ENCODE data around the gene TREH. TPM values are rescaled to one million over a fixed set of nuclear protein-coding genes. Genes with fewer than 3 reads are reported as not detected.

Gene TREH
- total RNA-seq, 1 experiment from 2014 or later: not detected

- Histone ChIP-seq H2AK5ac (ENCODE audit: insufficient read length, low read length) (no peak overlapping the region), H2BK15ac (ENCODE audit: low read depth, low read length) (no peak overlapping the region), H3K23ac (ENCODE audit: insufficient read length, low read depth, low read length) (no peak overlapping the region), H3K4me2 (ENCODE audit: insufficient read depth, insufficient read length, low read length) (no peak overlapping the region), H2BK5ac (ENCODE audit: insufficient read length, low read length) (no peak overlapping the region), H2BK20ac (ENCODE audit: low read depth, low read length, poor library complexity, severe bottlenecking) (no peak overlapping the region), H4K8ac (replicated peaks; ENCODE audit: insufficient read length, low read depth, low read length) (no peak overlapping the region), H3K9me3 (ENCODE audit: control insufficient read depth, low read depth, low read length) (peaks cover 7% of the 10 kb centered on the region), H3K79me2 (ENCODE audit: insufficient read depth, low read length) (no peaks in the 10 kb centered on the region), H3K23me2 (ENCODE audit: insufficient read length, low read depth, low read length, poor library complexity, severe bottlenecking) (no peaks in the 10 kb centered on the region), H4K20me1 (ENCODE audit: control insufficient read depth, insufficient read depth, insufficient read length) (no peaks in the 10 kb centered on the region), H2BK120ac (ENCODE audit: low read depth, low read length, poor library complexity, severe bottlenecking) (no peak overlapping the region), H4K91ac (ENCODE audit: insufficient read length, low read depth, low read length) (no peak overlapping the region), H3K27me3 (ENCODE audit: insufficient read depth, low read length) (no peaks in the 10 kb centered on the region), H2BK12ac (ENCODE audit: insufficient read length, low read depth, low read length) (no peak overlapping the region), H3K9ac (ENCODE audit: extremely low read depth, insufficient read length, low read length) (no peak overlapping the region), H3K27ac (ENCODE audit: insufficient read length, low read depth, low read length) (no peak overlapping the region), H3K79me1 (ENCODE audit: insufficient read depth, low read depth, low read length, poor library complexity, severe bottlenecking) (no peaks in the 10 kb centered on the region), H3K18ac (ENCODE audit: insufficient read length, low read depth, low read length) (no peak overlapping the region), H3K14ac (ENCODE audit: insufficient read depth, low read length) (no peak overlapping the region), H3K4me1 (ENCODE audit: insufficient read depth, low read length) (peaks cover 3% of the 10 kb centered on the region; the same call in 1 of the 2 replicates), H3T11ph (ENCODE audit: low read length) (no peak overlapping the region), H3K4ac (ENCODE audit: low read depth, low read length) (no peak overlapping the region), H4K5ac (ENCODE audit: insufficient read length, low read depth, low read length) (no peak overlapping the region), H3K56ac (ENCODE audit: insufficient read length, low read depth, low read length) (no peak overlapping the region), H2AFZ (ENCODE audit: low read length) (no peak overlapping the region)
- WGBS (ENCODE audit: extremely low coverage, insufficient read length, low lambda C conversion rate): no CpG with 5 or more reads among the region's 7 CpGs
- H3K4me1 Mint-ChIP-seq: peaks cover 9 to 12% of the 10 kb centered on the region in 2 experiments
- H3K9me3 Mint-ChIP-seq: peaks cover 16 to 22% of the 10 kb centered on the region in 2 experiments
- peaks cover 4 to 22% (median 7%) of the 10 kb centered on the region in 3 experiments for H3K36me3 Mint-ChIP-seq (ENCODE audit: insufficient read depth in 1 of 3, low read depth in 3 of 3)
- no peak for TF ChIP-seq CTCF (conservative IDR thresholded peaks at IDR 0.05)
- no peak for DNase-seq
- no peak overlapping the region; a peak in 1 of 5 replicates for H3K4me3 Mint-ChIP-seq
- H3K27me3 Mint-ChIP-seq (ENCODE audit: low read depth): no peaks in the 10 kb centered on the region
- no peak overlapping the region; a peak in 1 of 7 replicates for H3K27ac Mint-ChIP-seq
These were observed 20.2 kb upstream of the TREH start for GRCh38 chr11:118699506-118700220.

All from H9 (cell line).